Transverse colon (tissue), 4 donors: Measurements from ENCODE around the gene C3AR1.

ENCODE experiments used
- CTCF ChIP-seq, 5 experiments: fragments of 200-600 bp in 3 of 5; fragments of 450-650 bp in 2 of 5; sonication (generic) in 3 of 5; IDR thresholded peaks; 1 replicate in 2 of 5; 2 replicates in 3 of 5; pipeline ENCODE4 v1.5.1; 2016 to 2017; ENCODE audit warnings: antibody characterized with exemption in 5 of 5, inconsistent platforms in 3 of 5, mild to moderate bottlenecking in 2 of 5, moderate library complexity in 1 of 5
- EP300 ChIP-seq: sonication (generic); formaldehyde crosslinking; IDR thresholded peaks from one replicate; pipeline ENCODE4 v1.6.1; 2017; ENCODE audit warnings: antibody characterized with exemption, low read depth
- POLR2AphosphoS5 ChIP-seq, 3 donors: sonication (generic); formaldehyde crosslinking; IDR thresholded peaks; one replicate each; pipeline ENCODE4 v1.6.1; 2016; ENCODE audit warnings: antibody characterized with exemption in 3 of 3

- TF ChIP-seq POLR2AphosphoS5 (IDR thresholded peaks at IDR 0.05) = no peak
- TF ChIP-seq CTCF (IDR thresholded peaks at IDR 0.05) = no peak
- TF ChIP-seq EP300 = no peak
Observed at GRCh38 chr12:8089716-8090115, 23.6 kb upstream of the C3AR1 start.
